SK-N-SH (cell line): ENCODE results near the gene MB21D2. TPM values are rescaled to one million over a fixed set of nuclear protein-coding genes. Genes with fewer than 3 reads are reported as not detected.

Experiments
- CTCF ChIA-PET: fragments of 300-600, 350-600 bp; formaldehyde crosslinking; extraction: SDS; loops from one replicate; lab custom pipeline; 2021; lab: Yijun Ruan, JAX
- POLR2A ChIA-PET: fragments of 350-600 bp; sonication (Branson Sonifier 250); formaldehyde crosslinking; extraction: SDS; loops from one replicate; lab custom pipeline; 2020; ENCODE audit warnings: antibody characterized with exemption, inconsistent platforms; lab: Yijun Ruan, JAX
- DNase-seq: peaks from one replicate; pipeline ENCODE4 v3.0.0; 2012
- H2AFZ ChIP-seq: fragments of 200-600 bp; sonication (generic); 2 replicates; pipeline ENCODE4 v1.8.1; 2016; ENCODE audit warnings: antibody characterized with exemption, mild to moderate bottlenecking, low read depth
- H3F3A ChIP-seq: fragments of 200-600 bp; sonication (generic); replicated peaks from 2 replicates; pipeline ENCODE3; 2016; ENCODE audit warnings: antibody characterized with exemption, mild to moderate bottlenecking; ENCODE audit not compliant: insufficient read depth
- H3K27ac ChIP-seq, 2 experiments: fragments of 200-500 bp in 1 of 2; fragments of 200-600 bp in 1 of 2; sonication (Bioruptor generic) in 1 of 2; sonication (generic), shearing (Covaris generic) in 1 of 2; 2 replicates each; pipeline versions ENCODE4 v1.5.1 to v1.6.1; 2014 to 2016; ENCODE audit warnings: low read depth in 2 of 2, inconsistent platforms in 1 of 2, low read length in 1 of 2, mild to moderate bottlenecking in 1 of 2, mixed read lengths in 1 of 2
- H3K27me3 ChIP-seq: fragments of 200-600 bp; sonication (generic), shearing (Covaris generic); 2 replicates; pipeline ENCODE4 v1.6.1; 2016; ENCODE audit warnings: mixed run types; ENCODE audit not compliant: insufficient read depth
- H3K36me3 ChIP-seq, 2 experiments: fragments of 200-500 bp in 1 of 2; fragments of 200-600 bp in 1 of 2; sonication (Bioruptor generic) in 1 of 2; sonication (generic) in 1 of 2; replicated peaks in 1 of 2; 2 replicates each; pipeline versions ENCODE3 to v1.5.1; 2014 to 2016; ENCODE audit warnings: low read length in 1 of 2, mild to moderate bottlenecking in 1 of 2; ENCODE audit not compliant: insufficient read depth in 2 of 2, control insufficient read depth in 1 of 2
- H3K4me1 ChIP-seq, 2 experiments: fragments of 200-500 bp in 1 of 2; fragments of 200-600 bp in 1 of 2; sonication (Bioruptor generic) in 1 of 2; sonication (generic), shearing (Covaris generic) in 1 of 2; 2 replicates each; pipeline versions ENCODE4 v1.5.1 to v1.6.1; 2014 to 2016; ENCODE audit warnings: low read depth in 1 of 2, low read length in 1 of 2, mixed run types in 1 of 2; ENCODE audit not compliant: insufficient read depth in 2 of 2, control insufficient read depth in 1 of 2
- H3K4me2 ChIP-seq: fragments of 200-600 bp; sonication (generic), shearing (Covaris generic); 2 replicates; pipeline ENCODE4 v1.6.1; 2017; ENCODE audit warnings: mixed run types
- H3K4me3 ChIP-seq, 2 experiments: fragments of 200-500 bp in 1 of 2; fragments of 200-600 bp in 1 of 2; sonication (Bioruptor generic) in 1 of 2; sonication (generic), shearing (Covaris generic) in 1 of 2; 2 replicates each; pipeline versions ENCODE4 v1.5.1 to v1.8.1; 2014 to 2016; ENCODE audit warnings: low read depth in 2 of 2, inconsistent platforms in 1 of 2, low read length in 1 of 2, mild to moderate bottlenecking in 1 of 2, mixed read lengths in 1 of 2, moderate library complexity in 1 of 2
- H3K79me2 ChIP-seq: fragments of 200-600 bp; sonication (generic); 2 replicates; pipeline ENCODE4 v1.8.1; 2017; ENCODE audit warnings: mild to moderate bottlenecking; ENCODE audit not compliant: insufficient read depth
- H3K9ac ChIP-seq: fragments of 200-600 bp; sonication (generic); 2 replicates; pipeline ENCODE4 v1.6.1; 2017; ENCODE audit warnings: mixed run types
- H3K9me2 ChIP-seq: fragments of 200-600 bp; sonication (generic); 2 replicates; pipeline ENCODE4 v1.6.1; 2017; ENCODE audit warnings: mixed run types
- H3K9me3 ChIP-seq: fragments of 200-600 bp; sonication (generic); 2 replicates; pipeline ENCODE4 v1.6.1; 2017; ENCODE audit warnings: mixed run types, mild to moderate bottlenecking, moderate library complexity
- H4K20me1 ChIP-seq: fragments of 200-600 bp; sonication (generic); 2 replicates; pipeline ENCODE4 v1.6.1; 2017; ENCODE audit warnings: mild to moderate bottlenecking, mixed run types; ENCODE audit not compliant: insufficient read depth
- CHD2 ChIP-seq: fragments of 150-350 bp; IDR thresholded peaks from 2 replicates; pipeline ENCODE4 v1.6.1; 2018; ENCODE audit warnings: low read length; ENCODE audit not compliant: partially characterized antibody
- ELF1 ChIP-seq: IDR thresholded peaks from 2 replicates; pipeline ENCODE4 v1.4.0; 2012
- FOSL2 ChIP-seq: IDR thresholded peaks from 2 replicates; pipeline ENCODE4 v1.4.0; 2012; ENCODE audit warnings: low read depth, mild to moderate bottlenecking, moderate library complexity, borderline replicate concordance
- FOXJ3 ChIP-seq: sonication (generic); formaldehyde crosslinking; IDR thresholded peaks from 2 replicates; pipeline ENCODE4 v1.5.1; 2020; ENCODE audit warnings: mild to moderate bottlenecking, missing genetic modification reagents
- FOXM1 ChIP-seq: IDR thresholded peaks from 2 replicates; pipeline ENCODE4 v1.4.0; 2012; ENCODE audit warnings: low read depth, mild to moderate bottlenecking
- GABPA ChIP-seq: IDR thresholded peaks from 2 replicates; pipeline ENCODE4 v1.4.0; 2012; ENCODE audit warnings: low read depth, mild to moderate bottlenecking
- MEF2A ChIP-seq: IDR thresholded peaks from 2 replicates; pipeline ENCODE4 v1.4.0; 2012; ENCODE audit warnings: low read depth, borderline replicate concordance
- MXI1 ChIP-seq: IDR thresholded peaks from 2 replicates; pipeline ENCODE4 v1.6.1; 2012; ENCODE audit warnings: mild to moderate bottlenecking, low read depth, low read length, improper control_type of control experiment
- NFIC ChIP-seq: IDR thresholded peaks from 2 replicates; pipeline ENCODE4 v1.4.0; 2012; ENCODE audit warnings: borderline replicate concordance
- RXRA ChIP-seq: IDR thresholded peaks from 2 replicates; pipeline ENCODE4 v1.4.0; 2012; ENCODE audit warnings: low read depth, mild to moderate bottlenecking, borderline replicate concordance
- SIN3A ChIP-seq: IDR thresholded peaks from 2 replicates; pipeline ENCODE4 v1.6.1; 2012; ENCODE audit warnings: low read depth, mild to moderate bottlenecking, low read length, moderate library complexity, borderline replicate concordance
- SMC3 ChIP-seq: IDR thresholded peaks from 2 replicates; pipeline ENCODE4 v1.6.1; 2012; ENCODE audit warnings: low read depth, low read length, improper control_type of control experiment
- TAF1 ChIP-seq: IDR thresholded peaks from 2 replicates; pipeline ENCODE4 v1.6.1; 2012; ENCODE audit warnings: low read depth, mild to moderate bottlenecking, low read length, moderate library complexity, borderline replicate concordance
- TEAD4 ChIP-seq: IDR thresholded peaks from 2 replicates; pipeline ENCODE4 v1.4.0; 2012; ENCODE audit warnings: mild to moderate bottlenecking, borderline replicate concordance; ENCODE audit not compliant: insufficient read depth
- USF2 ChIP-seq: fragments of 150-350 bp; IDR thresholded peaks from 2 replicates; pipeline ENCODE4 v1.6.1; 2017; ENCODE audit warnings: antibody characterized with exemption, low read length, low read depth, borderline replicate concordance
- YY1 ChIP-seq: IDR thresholded peaks from 2 replicates; pipeline ENCODE4 v1.4.0; 2012; ENCODE audit warnings: low read depth, mild to moderate bottlenecking
- WGBS: methylation state at CpG from one replicate; pipeline ENCODE4 v1.1.6; 2017; ENCODE audit warnings: low lambda C conversion rate; 5-methylcytosine and 5-hydroxymethylcytosine counted together
- polyA plus RNA-seq, 3 experiments: library from polyadenylated mRNA; depleted of rRNA; stranded (reverse); fragments of >200 nt; gene quantifications; 2 replicates each; pipeline ENCODE4 v1.2.3, GENCODE V29; 2012
- TF ChIP-seq, protein P1 (sequence below): IDR thresholded peaks from 2 replicates; pipeline ENCODE4 v1.4.0; 2012; ENCODE audit warnings: low read depth, borderline replicate concordance
- TF ChIP-seq, protein P2 (sequence below): IDR thresholded peaks from 2 replicates; pipeline ENCODE4 v1.6.1; 2012; ENCODE audit warnings: mild to moderate bottlenecking, low read depth, low read length, moderate library complexity
- TF ChIP-seq, protein P3 (sequence below): fragments of 150-350 bp; IDR thresholded peaks from 2 replicates; pipeline ENCODE4 v1.6.1; 2016; ENCODE audit warnings: mild to moderate bottlenecking, low read depth, low read length

MB21D2 gene
- polyA plus RNA-seq, 1 of the 3 experiments (the other 2 are of a cell fraction), result 12.7 TPM

GRCh38 chr3:192896208-192896607 lies 21.4 kb downstream of the MB21D2 start:
- H3K4me3 ChIP-seq, result no peak overlapping the region
- 85% methylated on average over 5 of the region's 5 CpGs for WGBS
- no peaks in the 10 kb centered on the region for H3K9me2 ChIP-seq
- ChIA-PET CTCF (no interaction called here), POLR2A (no interaction called here)
- peaks cover 80% of the 10 kb centered on the region for H3K79me2 ChIP-seq
- no peak overlapping the region for H2AFZ ChIP-seq
- no peak overlapping the region for H3K27ac ChIP-seq
- no peak overlapping the region for H3K4me2 ChIP-seq
- peaks cover 0 to 24% of the 10 kb centered on the region in 2 experiments; a peak in 1 of 4 replicates for H3K4me1 ChIP-seq
- H3K27me3 ChIP-seq, result no peaks in the 10 kb centered on the region
- no peaks in the 10 kb centered on the region for H4K20me1 ChIP-seq
- no peak overlapping the region for H3K9ac ChIP-seq
- H3K36me3 ChIP-seq, result no peaks in the 10 kb centered on the region
- no peaks in the 10 kb centered on the region for H3K9me3 ChIP-seq
- no peak for DNase-seq
- TF ChIP-seq ELF1, result no peak
- no peak for TF ChIP-seq RXRA
- TF ChIP-seq, protein P1, sequence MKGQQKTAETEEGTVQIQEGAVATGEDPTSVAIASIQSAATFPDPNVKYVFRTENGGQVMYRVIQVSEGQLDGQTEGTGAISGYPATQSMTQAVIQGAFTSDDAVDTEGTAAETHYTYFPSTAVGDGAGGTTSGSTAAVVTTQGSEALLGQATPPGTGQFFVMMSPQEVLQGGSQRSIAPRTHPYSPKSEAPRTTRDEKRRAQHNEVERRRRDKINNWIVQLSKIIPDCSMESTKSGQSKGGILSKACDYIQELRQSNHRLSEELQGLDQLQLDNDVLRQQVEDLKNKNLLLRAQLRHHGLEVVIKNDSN, result no peak
- no peak for TF ChIP-seq NFIC
- no peak for TF ChIP-seq FOXM1
- TF ChIP-seq TEAD4, result no peak
- TF ChIP-seq CHD2, result no peak
- TF ChIP-seq MEF2A, result no peak
- no peak for TF ChIP-seq FOXJ3 (CRISPR knock-in tag)
- no peak for TF ChIP-seq SIN3A
- TF ChIP-seq, protein P2, sequence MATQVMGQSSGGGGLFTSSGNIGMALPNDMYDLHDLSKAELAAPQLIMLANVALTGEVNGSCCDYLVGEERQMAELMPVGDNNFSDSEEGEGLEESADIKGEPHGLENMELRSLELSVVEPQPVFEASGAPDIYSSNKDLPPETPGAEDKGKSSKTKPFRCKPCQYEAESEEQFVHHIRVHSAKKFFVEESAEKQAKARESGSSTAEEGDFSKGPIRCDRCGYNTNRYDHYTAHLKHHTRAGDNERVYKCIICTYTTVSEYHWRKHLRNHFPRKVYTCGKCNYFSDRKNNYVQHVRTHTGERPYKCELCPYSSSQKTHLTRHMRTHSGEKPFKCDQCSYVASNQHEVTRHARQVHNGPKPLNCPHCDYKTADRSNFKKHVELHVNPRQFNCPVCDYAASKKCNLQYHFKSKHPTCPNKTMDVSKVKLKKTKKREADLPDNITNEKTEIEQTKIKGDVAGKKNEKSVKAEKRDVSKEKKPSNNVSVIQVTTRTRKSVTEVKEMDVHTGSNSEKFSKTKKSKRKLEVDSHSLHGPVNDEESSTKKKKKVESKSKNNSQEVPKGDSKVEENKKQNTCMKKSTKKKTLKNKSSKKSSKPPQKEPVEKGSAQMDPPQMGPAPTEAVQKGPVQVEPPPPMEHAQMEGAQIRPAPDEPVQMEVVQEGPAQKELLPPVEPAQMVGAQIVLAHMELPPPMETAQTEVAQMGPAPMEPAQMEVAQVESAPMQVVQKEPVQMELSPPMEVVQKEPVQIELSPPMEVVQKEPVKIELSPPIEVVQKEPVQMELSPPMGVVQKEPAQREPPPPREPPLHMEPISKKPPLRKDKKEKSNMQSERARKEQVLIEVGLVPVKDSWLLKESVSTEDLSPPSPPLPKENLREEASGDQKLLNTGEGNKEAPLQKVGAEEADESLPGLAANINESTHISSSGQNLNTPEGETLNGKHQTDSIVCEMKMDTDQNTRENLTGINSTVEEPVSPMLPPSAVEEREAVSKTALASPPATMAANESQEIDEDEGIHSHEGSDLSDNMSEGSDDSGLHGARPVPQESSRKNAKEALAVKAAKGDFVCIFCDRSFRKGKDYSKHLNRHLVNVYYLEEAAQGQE, result no peak
- TF ChIP-seq GABPA, result no peak
- no peak for TF ChIP-seq FOSL2
- TF ChIP-seq SMC3, result no peak
- TF ChIP-seq, protein P3, sequence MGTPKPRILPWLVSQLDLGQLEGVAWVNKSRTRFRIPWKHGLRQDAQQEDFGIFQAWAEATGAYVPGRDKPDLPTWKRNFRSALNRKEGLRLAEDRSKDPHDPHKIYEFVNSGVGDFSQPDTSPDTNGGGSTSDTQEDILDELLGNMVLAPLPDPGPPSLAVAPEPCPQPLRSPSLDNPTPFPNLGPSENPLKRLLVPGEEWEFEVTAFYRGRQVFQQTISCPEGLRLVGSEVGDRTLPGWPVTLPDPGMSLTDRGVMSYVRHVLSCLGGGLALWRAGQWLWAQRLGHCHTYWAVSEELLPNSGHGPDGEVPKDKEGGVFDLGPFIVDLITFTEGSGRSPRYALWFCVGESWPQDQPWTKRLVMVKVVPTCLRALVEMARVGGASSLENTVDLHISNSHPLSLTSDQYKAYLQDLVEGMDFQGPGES, result no peak
- no peak for TF ChIP-seq USF2
- TF ChIP-seq TAF1, result no peak
- TF ChIP-seq MXI1, result no peak
- no peak for TF ChIP-seq YY1
- H3F3A ChIP-seq, result peaks cover 28% of the 10 kb centered on the region
